Choroid plexus epithelial cell (primary cell): ENCODE results near the gene SLPI.

ENCODE experiments used
- DNase-seq: peaks from one replicate; pipeline ENCODE4 v3.0.0-alpha.2; 2010; ENCODE audit warnings: low read depth
- H3K4me3 ChIP-seq: 2 replicates; pipeline ENCODE4 v1.5.1; 2011; ENCODE audit warnings: low read depth, mild to moderate bottlenecking, control low read depth, low read length, moderate library complexity
- CTCF ChIP-seq: conservative IDR thresholded peaks from 2 replicates; pipeline ENCODE4 v1.5.1; 2011; ENCODE audit warnings: low read depth, mild to moderate bottlenecking, control low read depth, inconsistent platforms, low read length, moderate library complexity

SLPI gene

GRCh38 chr20:45275338-45275737 lies 21.0 kb upstream of the SLPI start:
- no peak overlapping the region for H3K4me3 ChIP-seq
- no peak for DNase-seq
- no peak for TF ChIP-seq CTCF

GRCh38 chr20:45269754-45270270 lies 15.4 kb upstream of the SLPI start:
- no peak for TF ChIP-seq CTCF
- no peak overlapping the region for H3K4me3 ChIP-seq
- no peak for DNase-seq

- H3K4me3 ChIP-seq: no peak overlapping the region
- no peak for TF ChIP-seq CTCF
- no peak for DNase-seq
Measured at GRCh38 chr20:45269056-45269455, 14.7 kb upstream of the SLPI start.

- no peak for DNase-seq
Measured at GRCh38 chr20:45268531-45268930, 14.2 kb upstream of the SLPI start.

GRCh38 chr20:45266977-45267376 lies 12.6 kb upstream of the SLPI start:
- no peak for TF ChIP-seq CTCF
- no peak for DNase-seq
- no peak overlapping the region for H3K4me3 ChIP-seq

More at GRCh38 chr20:45268531-45268930, 14.2 kb upstream of the SLPI start:
- H3K4me3 ChIP-seq: no peak overlapping the region
- TF ChIP-seq CTCF: no peak

- DNase-seq: no peak
- TF ChIP-seq CTCF: no peak
- H3K4me3 ChIP-seq: no peak overlapping the region
Measured at GRCh38 chr20:45263556-45264266, 9.3 kb upstream of the SLPI start.

GRCh38 chr20:45258664-45259063 lies 4.3 kb upstream of the SLPI start:
- DNase-seq: no peak
- TF ChIP-seq CTCF: no peak
- H3K4me3 ChIP-seq: no peak overlapping the region
